GM12865 (cell line): Measurements from ENCODE around the gene ERN1.

ENCODE experiments used
- DNase-seq: peaks from one replicate; pipeline ENCODE4 v3.0.0; 2010; ENCODE audit warnings: low read depth
- H3K4me3 ChIP-seq: 2 replicates; pipeline ENCODE4 v1.5.1; 2011; ENCODE audit warnings: mild to moderate bottlenecking, low read depth, low read length, control low read depth
- CTCF ChIP-seq: IDR thresholded peaks from 2 replicates; pipeline ENCODE4 v1.5.1; 2011; ENCODE audit warnings: low read length, control low read depth, low read depth, inconsistent platforms; ENCODE audit not compliant: insufficient read depth; ENCODE audit errors: missing control alignments

ERN1 gene

GRCh38 chr17:64059756-64060155, 70.2 kb downstream of the ERN1 start:
- DNase-seq, result no peak
- no peak overlapping the region for H3K4me3 ChIP-seq
- no peak for TF ChIP-seq CTCF

- H3K4me3 ChIP-seq, result no peak overlapping the region
- no peak for TF ChIP-seq CTCF
- no peak for DNase-seq
Observed at GRCh38 chr17:64058621-64059020, 71.3 kb downstream of the ERN1 start.

- no peak overlapping the region for H3K4me3 ChIP-seq
- DNase-seq, result no peak
- no peak for TF ChIP-seq CTCF
Observed at GRCh38 chr17:64057701-64058263, 72.2 kb downstream of the ERN1 start.

GRCh38 chr17:64056269-64057005, 73.5 kb downstream of the ERN1 start:
- H3K4me3 ChIP-seq, result no peak overlapping the region
- TF ChIP-seq CTCF, result no peak
- peak; percentile 69 for DNase-seq

GRCh38 chr17:64055183-64056142, 74.5 kb downstream of the ERN1 start:
- no peak overlapping the region for H3K4me3 ChIP-seq
- DNase-seq, result no peak
- TF ChIP-seq CTCF, result no peak

GRCh38 chr17:64054304-64054703, 75.6 kb downstream of the ERN1 start:
- DNase-seq, result no peak
- TF ChIP-seq CTCF, result no peak
- H3K4me3 ChIP-seq, result no peak overlapping the region
